SH-SY5Y (cell line): ENCODE results near the gene ACVR2B.

Source experiments
- GATA2 ChIP-seq: IDR thresholded peaks from 2 replicates; pipeline ENCODE4 v1.6.1; 2011; ENCODE audit warnings: mild to moderate bottlenecking, low read depth, low read length
- GATA3 ChIP-seq: IDR thresholded peaks from 2 replicates; pipeline ENCODE4 v1.6.1; 2011; ENCODE audit warnings: low read depth, mild to moderate bottlenecking, low read length, moderate library complexity

- no peak for TF ChIP-seq GATA3
- TF ChIP-seq GATA2, result no peak
These were observed 22.0 kb downstream of the ACVR2B start for GRCh38 chr3:38475716-38476115.
